ENCODE results near the gene OR2A25. TPM values are rescaled to one million over a fixed set of nuclear protein-coding genes. Genes with fewer than 3 reads are reported as not detected.
A peak's percentile ranks its signal among the peaks of the same experiment; 100 is the strongest.
"Not testable (repeated sequence)": the region's sequence is repeated elsewhere in the genome, so short reads cannot be mapped to it uniquely, and the experiment has no call there.

OR2A25 gene, protein sequence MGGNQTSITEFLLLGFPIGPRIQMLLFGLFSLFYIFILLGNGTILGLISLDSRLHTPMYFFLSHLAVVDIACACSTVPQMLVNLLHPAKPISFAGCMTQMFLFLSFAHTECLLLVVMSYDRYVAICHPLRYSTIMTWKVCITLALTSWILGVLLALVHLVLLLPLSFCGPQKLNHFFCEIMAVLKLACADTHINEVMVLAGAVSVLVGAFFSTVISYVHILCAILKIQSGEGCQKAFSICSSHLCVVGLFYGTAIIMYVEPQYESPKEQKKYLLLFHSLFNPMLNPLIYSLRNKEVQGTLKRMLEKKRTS
- not detected in 2 replicates for total RNA-seq

DNA sequence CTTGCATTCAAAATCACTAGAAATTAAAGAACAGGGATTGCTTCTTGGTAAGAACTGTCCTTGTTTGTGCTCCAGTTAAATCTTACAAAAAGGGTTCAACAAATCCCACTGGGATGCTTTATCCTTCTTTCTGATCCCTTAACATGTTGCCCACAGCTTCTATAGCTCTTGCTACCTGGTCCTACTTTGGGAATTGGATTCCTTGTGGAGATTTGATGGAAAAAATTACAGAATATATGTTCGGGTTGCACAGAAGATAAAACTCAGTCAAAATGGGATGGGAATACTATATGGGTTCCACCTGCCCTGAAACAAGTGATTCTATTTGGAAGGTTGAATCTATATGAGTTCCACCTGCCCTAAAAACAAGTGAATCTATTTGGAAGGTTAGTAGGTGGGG, at the start of gene OR2A25:
Gene OR2A25 (plus strand): TSS at position 301 of the 400 bp plus-strand sequence. CDS start 4,409 bp downstream, outside the sequence.
- no peak for DNase-seq (ENCODE audit: low read depth in 2 of 2)

DNA sequence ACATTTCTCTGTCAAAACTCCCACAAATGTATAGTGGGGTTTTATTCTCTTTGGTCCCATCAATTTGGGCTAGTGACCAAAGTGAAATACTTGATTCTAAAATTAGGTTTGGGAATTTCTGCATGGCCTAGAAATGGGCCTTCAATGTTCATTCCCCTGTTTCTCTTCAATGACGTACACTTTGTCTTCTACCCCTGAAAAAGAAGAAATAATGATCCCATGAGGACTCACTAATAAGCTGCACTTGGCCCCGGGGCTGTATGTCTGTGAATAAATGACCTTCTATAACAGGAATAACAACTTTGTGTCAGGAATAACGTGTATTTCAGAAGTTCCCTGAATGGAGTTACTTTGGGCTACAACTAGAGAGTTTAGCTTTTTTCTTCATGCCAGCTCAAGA, 49.3 kb upstream of the OR2A25 start:
- DNase-seq (ENCODE audit: low read depth in 2 of 2), result no peak

DNA sequence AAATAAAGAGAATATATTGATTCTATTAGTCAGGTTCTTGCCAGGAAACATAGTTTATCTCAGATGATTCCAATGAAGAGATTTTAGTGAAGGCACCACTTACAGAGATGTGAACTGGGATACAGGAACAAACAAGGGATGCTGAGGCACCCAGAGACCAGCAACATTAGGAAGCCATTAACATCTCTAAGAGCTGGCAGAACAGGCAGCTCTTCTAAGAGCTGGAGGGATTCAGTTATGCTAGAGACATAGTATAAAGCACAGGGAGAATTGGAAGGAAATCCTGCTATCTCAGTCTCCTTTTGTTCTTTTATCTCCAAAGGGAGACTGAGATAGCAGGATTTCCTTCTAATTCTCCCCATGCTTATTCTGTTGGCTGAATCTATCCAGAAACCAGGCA, 47.4 kb upstream of the OR2A25 start:
- no peak for DNase-seq (ENCODE audit: low read depth in 2 of 2)

DNA sequence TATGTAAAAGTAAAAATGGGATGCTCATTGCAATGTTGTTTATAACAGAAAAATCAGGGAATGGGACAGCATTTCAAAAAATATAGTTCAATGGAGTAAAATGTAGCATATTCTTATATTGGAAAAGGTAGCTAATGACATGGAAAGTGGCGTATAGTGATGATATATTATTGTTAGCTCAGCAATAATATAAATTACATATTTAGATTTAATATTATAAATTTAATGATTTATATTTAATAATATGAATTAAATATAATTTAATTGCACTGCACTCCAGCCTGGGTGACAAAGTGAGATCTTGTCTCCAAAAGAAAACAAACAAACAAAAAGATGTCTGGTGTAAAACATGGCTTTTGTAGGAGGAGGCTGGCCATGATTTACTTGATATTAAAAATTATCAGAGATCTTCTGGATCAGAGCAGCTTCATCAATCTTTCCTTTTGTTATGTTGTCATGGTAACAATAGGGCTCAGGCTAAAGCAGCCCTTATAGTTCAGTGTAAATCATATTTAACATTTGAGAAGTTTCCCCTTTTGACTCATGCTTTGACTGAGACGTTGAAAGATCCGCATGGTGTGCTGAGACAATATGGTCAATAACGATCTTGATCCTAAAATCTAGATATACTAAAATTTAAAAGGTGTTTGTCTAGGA, 46.3 kb upstream of the OR2A25 start:
- DNase-seq (ENCODE audit: low read depth in 2 of 2), result no peak

DNA sequence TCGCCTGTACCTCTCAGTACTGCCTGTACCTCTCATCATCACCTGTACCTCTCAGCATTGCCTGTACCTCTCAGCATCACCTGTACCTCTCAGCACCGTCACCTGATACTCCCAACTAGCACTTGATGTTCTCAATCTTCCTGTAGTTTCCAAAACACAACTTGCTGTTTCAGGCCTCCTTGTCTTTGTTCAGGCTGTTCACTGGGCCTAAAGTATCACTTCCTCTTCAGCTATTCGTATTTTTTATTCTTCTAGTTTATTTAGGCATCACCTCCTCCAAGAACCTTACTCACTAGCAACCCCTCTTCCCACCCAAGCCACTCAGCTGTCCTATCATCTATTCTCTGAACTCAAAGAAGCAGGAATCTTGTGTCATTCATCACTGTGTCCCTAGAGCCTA, 45.4 kb upstream of the OR2A25 start:
- no peak for DNase-seq (ENCODE audit: low read depth in 2 of 2)

DNA sequence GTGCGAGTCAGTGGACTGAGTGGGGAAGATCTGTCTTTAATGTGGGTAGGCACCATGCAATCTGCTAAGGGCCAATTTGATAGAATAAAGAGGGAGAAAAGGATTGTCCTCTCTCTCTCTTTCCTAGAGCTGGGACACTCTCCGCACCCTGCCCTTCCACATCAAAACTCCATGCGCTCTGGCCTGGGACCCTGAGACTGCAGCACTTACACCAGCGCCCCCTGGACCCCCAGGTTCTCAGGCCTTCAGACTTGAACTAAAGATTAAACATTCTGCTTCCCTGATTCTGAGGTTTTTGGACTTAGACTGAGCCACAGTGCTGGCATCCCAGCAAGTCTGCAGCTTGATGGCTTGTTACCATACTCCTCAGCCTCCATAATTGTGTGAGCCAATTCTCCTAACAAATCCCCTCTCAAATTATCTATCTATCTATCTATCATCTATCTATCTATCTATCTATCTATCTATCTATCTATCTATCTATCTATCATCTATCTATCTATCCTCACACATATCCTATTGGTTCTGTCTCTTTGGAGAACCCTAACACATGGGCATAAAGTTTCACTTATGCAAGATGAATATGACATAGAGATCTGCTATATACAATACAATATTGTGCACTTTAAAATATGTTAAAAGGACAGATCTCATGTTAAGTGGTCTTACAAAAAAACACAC, 43.3 kb upstream of the OR2A25 start:
- no peak for DNase-seq (ENCODE audit: low read depth in 2 of 2)

DNA sequence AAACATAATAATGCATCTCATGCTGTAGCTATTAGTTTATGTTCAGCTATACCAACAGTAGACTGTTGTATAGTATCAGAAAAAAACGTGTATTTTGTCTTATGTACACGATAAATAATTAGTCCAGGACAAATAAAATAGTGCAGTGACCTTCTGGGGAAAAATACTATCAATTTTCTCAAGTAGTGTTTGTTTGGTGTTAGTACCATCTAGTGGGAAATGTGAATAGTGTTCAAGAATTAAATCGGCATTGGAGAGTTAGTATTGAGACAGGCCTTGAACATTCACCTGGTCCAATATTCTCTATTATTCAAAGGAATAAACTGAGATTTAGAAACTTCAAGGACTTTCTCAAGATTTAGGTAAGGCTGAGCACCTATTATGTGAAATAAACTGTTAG, 42.5 kb upstream of the OR2A25 start:
- peak; percentile 33 to 50 for DNase-seq (ENCODE audit: low read depth in 2 of 2)

DNA sequence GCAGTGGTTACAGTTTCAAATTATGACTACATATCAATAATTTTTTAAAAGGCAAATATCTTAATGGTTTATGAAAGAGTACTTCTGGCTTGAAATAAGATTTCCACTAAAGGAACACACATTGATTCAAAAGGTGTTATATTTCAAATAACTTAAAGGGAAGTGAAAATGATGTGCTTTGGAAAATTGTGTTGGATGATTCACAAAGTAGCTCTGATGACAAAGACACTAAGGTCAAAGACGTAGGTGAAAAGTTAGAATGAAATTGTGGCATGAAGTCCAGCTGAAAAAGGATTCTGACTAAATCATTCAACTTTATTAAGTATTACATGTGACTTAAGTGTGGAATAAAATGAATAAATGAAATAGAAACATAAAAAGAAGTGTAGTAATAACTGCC, 41.6 kb upstream of the OR2A25 start:
- DNase-seq (ENCODE audit: low read depth in 2 of 2), result peak in 1 of 2 donors; percentile 9

DNA sequence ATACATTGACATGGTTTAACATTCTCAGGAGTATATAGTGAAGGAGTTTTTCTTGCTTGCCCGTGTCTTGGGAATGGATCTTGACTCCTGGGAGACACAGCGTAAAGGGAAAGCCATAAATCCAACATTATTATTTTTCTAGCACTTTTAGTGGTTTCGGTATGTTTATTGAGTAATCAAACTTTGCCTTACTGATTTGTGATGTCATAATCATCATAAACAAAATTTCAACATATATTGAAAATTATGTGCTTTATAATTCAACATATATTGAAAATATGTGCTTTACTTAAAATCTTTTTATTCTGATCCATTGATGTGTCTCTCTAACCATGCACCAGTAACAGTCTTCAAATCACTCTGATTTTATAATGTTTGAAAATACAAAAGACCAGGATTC, 41.1 kb upstream of the OR2A25 start:
- DNase-seq (ENCODE audit: low read depth in 2 of 2), result no peak

DNA sequence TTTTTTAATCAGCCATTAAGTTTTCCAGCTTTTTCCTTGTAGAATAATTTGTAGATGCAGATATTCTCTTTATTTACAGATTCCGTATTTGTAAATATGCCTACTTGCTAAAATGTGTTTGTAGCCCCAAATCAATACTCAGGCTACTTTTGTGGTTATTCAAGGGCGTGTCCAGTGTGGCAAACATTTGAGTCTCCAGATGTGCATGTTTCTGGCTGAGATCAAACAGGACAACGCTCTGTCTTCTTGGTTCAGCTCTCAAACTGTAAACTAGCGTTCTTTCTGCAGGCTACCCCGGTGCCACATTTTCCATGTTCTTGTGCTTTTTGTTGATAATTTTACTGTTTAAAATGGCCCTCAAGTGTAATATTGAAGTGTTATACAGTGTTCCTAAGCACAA, 37.1 kb upstream of the OR2A25 start:
- DNase-seq (ENCODE audit: low read depth in 2 of 2), result no peak

DNA sequence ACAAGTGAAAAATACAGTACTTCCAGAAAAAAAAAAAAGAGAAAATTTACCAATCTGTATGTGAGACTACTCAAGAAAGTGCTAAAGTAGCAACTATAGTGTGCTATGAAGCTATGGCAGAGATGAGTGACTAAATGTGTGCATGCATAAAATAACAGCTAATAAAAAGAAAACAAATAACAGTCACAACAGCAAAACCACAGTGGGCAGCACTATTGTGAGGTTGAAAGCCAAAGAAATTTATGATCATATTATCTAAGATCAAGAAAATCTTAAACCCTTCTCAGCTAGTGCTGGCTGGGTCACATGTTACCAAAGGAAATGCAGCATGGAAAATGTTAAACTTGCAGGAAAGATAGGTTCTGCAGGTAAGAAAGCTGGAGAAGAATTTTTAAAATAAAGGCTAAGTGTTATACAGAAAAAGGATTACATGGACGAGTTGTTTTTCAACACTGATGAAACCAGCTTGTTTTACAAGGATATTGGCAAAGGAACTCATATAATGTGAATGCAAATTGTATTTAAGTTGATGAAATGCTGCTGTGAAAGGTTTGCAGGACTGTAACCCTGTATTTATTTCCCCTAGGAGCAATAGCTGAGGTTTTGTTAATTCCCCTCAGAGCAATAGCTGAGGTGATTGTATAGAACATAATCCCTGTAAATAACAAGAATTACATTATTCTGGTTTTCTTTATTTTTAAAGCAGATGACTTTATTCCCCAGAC, 36.5 kb upstream of the OR2A25 start:
- DNase-seq (ENCODE audit: low read depth in 2 of 2), result no peak

DNA sequence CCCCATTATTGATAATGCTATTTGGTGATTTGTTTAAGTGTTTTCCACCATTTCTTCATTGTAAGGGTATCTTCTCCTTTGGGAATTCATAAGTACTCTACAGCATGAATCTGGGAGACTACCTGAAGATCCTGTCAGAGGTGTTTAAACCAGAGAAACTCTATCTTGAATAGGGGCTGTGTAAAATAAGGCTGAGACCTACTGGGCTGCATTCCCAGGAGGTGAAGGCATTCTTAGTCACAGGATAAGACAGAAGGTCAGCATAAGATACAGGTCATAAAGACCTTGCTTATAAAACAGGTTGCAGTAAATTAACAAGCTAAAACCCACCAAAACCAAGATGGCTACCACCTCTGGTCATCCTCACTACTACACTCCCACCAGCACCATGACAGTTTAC, 34.2 kb upstream of the OR2A25 start:
- DNase-seq (ENCODE audit: low read depth in 2 of 2), result no peak

DNA sequence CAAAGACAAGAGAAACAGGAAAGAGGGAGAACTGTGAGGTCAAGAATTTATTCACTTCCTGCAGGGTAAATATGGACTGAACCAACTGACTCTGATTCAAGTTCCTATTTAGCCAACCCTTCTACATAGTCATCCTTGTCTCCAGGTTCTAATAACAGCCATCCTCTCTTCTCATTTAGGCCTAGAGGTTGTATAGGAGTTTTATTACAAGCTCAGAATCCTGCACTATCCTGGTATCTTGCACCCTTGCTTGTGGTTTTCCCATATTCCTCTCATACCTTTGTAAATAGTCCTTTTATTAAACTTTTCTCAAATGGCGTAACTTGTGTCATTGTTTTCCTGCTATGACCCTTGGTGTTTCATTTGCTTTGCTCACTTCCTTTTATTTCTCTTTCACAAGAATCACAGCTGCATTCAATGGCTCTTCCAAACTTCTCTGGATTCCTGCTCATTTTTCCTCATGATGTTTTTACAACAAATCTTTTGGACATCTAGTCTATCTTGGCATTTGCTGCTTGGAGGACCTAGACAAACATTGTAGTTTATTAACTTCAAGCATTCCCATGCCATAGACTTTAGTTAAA, 33.2 kb upstream of the OR2A25 start:
- peak; percentile 3 to 10 for DNase-seq (ENCODE audit: low read depth in 2 of 2)

DNA sequence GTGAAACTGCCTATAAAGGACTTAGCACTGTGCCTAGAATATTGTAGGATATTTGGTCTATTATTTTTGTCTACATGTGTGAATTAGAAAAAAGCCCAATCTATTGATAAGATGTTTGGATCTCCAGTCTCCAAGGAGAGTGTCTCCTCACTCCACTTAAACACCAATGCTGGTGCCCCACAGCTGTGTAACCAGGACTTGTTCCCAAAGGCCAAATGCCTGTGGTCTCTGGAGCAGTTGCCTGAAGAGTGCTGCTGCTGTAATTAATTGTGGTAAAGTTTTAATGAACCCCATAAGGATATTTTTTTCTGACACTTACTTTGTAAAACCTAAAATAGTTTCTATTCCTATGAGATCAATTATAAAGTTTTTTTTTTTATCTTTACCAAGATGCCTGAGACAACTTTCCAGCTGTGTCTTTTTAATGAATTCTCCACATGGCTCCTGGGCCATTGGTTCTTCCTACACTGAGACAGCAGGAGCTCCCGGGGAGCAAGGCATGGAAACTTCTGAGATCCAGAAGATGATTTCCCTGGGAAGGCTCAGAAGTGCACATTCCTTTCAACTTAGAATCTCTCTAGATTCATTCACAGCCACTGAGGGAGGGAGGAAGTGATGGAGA, 32.1 kb upstream of the OR2A25 start:
- DNase-seq (ENCODE audit: low read depth in 2 of 2), result no peak

DNA sequence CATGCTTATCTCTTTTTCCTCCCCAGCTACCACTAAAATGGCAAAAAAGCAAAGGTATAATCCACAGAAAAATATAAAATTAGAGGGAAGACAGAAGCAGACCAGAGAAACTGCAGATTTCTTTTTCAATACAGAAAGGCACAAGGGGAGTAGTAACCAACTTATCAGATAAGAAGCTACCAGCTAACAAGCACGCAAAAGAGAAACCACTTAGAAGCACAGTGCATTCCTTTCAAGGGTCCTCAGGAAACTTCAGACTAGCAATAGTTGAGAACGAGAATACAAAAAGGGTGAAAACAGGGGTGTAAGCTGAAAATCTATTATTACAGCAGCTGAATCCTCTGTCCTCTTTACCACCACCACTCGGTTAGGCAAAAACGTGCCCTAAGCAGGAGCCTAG, 30.7 kb upstream of the OR2A25 start:
- no peak for DNase-seq (ENCODE audit: low read depth in 2 of 2)

DNA sequence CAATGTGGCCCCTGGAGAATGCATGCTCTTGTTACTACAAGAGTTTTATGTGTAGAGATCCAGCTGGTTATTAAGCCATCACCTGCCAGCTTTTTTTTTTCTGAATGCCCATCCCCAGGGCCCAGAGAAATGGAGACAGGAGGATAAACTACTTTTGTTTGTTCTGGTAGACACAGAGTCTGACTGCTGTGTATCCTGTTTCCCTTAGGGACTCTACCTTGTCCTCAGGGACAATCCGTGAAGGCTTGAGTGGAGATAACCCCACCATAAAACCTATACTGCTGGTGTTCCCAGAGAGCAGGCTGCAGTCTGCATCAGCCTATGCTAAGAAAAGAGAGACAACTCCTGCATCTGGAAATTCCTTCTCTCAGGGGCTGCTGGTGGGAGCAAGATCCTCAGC, 21.0 kb upstream of the OR2A25 start, which contains the start of gene OR2A5:
Gene OR2A5 (plus strand): TSS at position 301 of the 400 bp plus-strand sequence. CDS start 1,454 bp downstream, outside the sequence.
- DNase-seq (ENCODE audit: low read depth in 2 of 2), result no peak

DNA sequence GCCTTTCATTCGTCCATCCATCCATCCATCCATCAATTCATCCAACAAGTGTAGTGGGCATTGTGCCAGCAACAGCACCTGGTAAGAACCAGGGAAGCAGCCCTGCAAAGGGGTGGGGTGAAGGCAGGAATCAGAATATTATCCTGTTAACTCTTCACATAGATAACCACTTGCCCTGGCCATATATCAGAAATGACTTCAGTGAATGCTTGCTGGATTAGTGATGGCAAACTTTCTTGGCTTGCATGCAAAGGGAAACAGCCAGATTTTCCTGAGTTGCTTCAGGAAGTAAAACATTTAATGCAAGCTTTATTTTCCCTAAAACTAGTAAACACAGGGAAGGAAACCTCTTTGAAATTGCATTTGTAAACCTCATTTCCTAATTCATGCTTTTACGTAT, 20.1 kb upstream of the OR2A25 start:
- DNase-seq (ENCODE audit: low read depth in 2 of 2), result no peak

DNA sequence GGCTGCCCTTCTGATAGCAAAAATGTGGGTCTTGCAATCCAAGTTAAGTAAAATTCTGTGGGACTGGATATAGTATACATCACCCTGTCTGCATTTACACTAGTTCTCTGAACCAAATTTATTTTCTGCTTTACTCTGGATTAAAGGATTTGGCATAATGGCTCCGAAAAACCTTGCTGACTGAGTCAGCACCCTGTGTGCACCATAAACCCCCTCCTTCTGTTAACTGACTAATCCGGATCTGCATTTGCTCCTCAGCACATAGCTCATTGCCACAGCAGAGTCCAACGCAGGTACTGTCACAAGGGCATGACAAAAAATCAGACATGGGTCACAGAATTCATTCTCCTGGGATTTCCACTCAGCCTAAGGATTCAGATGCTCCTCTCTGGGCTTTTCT, 19.5 kb upstream of the OR2A25 start:
- DNase-seq (ENCODE audit: low read depth in 2 of 2), result no peak

DNA sequence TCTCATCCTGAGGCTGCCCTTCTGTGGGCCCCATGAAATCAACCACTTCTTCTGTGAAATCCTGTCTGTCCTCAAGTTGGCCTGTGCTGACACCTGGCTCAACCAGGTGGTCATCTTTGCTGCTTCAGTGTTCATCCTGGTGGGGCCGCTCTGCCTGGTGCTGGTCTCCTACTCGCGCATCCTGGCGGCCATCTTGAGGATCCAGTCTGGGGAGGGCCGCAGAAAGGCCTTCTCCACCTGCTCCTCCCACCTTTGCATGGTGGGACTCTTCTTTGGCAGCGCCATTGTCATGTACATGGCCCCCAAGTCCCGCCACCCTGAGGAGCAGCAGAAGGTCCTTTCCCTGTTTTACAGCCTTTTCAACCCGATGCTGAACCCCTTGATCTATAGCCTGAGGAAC, 18.7 kb upstream of the OR2A25 start:
- DNase-seq (ENCODE audit: low read depth in 2 of 2), result not testable (repeated sequence)

DNA sequence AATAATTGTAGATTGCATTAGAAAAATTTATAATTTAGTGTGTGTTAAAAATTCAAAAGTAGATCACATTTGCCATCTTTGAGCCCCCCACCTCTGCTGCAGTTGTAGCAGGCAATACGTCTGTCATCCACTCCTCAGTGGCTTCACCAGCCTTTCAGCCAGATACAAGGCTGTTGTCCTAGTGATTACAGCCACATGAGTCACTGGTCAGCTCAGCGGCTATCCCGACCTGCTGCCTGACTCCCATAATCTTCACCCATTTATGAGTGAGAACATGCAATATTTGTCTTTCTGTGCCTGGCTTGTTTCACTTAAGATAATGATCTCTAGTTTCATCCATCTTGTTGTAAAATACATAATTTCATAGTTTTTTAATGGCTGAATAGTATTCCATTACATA, 11.7 kb upstream of the OR2A25 start:
- DNase-seq (ENCODE audit: low read depth in 2 of 2), result peak in 1 of 2 donors; percentile 1

DNA sequence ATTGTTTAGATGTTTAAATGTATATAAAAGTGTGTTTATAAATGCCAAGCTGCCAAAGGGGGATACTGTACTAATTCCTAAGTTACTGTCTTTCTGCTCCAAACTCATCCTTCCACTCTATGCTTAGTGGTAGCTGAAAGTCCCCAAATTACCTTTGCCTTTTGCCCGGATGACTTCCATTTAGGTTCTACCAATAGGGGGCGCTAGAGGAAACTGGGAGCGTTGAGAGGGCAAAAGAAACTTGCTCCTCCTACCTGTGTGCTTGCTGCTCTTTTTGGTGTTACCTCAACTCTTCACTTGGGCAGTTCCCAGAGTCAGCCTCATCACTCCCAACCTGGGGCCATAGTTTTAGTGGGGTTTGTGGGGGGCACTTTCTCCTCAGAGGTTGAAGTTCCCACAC, 5.9 kb upstream of the OR2A25 start:
- no peak for DNase-seq (ENCODE audit: low read depth in 2 of 2)

All from lung microvascular endothelial cell (primary cell).